Activated CD4-positive, CD25-positive, alpha-beta regulatory T cell (primary cell): ENCODE measurements around the gene UGGT1.

Experiments used
- DNase-seq, 4 experiments: peaks; one replicate each; lab custom pipeline; 2025; lab: John Stamatoyannopoulos, UW

The UGGT1 gene

DNA sequence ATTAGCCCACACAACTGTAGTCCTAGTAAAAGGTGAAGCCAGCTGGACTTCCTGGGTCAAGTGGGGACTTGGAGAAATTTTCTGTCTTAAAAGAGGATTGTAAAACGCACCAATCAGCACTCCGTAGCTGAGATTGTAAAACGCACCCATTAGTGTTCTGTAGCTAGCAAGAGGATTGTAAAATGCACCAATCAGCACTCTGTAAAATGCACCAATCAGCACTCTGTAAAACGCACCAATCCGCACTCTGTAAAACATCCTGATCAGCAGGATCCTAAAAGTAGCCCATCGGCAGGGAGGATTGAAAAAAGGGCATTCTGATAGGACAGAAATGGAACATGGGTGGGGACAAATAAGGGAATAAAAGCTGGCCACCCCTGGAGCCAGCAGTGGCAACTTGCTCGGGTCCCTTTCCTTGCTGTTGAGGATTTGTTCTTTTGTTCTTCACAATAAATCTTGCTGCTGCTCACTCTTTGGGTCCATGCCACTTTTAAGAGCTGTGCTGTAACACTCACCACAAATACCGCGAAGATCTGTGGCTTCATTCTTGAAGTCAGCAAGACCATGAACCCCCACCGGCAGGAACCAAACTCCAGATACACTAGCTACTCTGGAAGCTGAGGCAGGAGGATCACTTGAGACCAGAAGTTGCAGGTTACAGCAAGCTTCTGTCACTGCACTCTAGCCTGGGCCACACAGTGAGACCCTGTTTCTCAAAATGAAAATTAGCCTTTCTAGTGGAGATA is 125.1 kb downstream of the UGGT1 start:
- DNase-seq = no peak

GRCh38 chr2:128217671-128218070 is 126.7 kb downstream of the UGGT1 start:
- DNase-seq = no peak

DNA sequence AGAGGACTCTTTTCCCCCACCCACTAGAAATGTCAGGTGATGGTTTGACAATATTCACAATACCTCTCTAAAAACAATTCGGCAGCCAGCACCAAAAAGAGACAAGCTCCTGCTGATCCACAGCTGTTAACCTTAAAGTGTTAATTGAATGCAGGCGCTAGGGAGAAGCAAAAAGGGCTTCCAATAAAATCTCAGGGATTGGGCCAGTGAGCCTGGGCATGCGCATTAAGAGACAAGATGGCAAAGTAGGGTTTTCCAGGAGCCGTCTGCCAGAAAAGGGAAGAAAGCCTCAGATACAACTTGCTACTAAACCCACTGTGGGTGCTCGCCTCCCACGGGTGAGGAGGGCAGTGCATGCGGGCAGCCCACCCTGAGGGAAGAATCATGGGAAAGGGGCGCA is 128.9 kb downstream of the UGGT1 start:
- no peak for DNase-seq

GRCh38 chr2:128227862-128228261 is 136.9 kb downstream of the UGGT1 start:
- DNase-seq = no peak

DNA sequence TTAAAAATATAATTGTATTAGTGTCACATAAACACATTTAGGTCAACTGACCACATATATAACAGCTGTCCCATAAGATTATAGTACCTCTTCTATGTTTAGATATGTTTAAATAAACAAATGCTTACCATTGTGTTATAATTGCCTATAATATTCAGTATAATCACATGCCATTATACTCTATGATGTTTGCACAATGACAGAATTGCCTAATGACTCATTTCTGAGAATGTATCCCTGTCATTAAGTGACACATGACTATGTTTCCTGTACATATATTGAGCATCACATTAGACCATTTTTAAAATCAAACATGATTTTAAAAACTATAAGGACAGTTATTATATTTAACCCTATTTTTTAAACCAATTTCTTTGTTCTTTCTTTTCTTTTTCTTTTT is 137.9 kb downstream of the UGGT1 start:
- no peak for DNase-seq

DNA sequence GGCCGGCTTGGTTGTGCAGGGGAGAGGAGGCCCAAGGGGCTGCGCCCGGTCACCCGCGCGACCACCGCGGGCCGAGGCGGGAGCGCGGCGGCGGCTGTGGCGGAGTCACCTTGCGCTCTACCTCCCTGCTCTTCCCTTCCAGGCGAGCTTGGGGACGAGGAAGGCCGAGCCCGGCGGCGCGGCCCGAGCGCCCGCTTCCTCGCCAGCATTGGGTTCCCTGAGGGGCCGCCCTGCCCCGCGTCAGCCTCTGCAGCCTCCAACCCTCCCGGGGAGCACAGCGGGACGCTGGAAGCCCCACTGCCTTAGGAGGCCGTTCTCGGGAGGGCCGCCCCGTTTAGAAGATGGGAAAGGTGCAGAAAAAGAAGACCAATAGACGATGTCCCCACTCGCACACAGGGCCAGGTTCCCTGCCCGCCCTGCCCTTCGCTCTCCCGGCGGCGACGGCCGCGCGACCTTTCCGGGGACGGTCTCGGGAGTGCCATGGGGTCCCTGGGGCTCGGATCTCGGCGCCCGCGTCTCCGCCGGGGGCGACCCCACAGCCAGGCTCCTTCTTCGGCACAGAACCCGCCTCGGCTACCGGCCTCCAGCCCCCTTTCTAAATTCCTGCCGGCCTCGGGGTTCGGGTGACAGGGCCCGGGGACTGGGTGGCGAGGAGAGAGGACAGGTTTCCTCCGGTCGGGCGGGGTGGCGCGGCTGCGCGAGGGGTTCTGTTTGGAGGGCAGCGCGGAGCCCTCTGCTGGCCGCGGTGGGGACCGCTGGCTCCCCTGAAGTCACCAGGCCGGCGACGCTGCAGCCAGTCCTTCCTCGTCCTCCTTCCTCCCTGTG is 142.2 kb downstream of the UGGT1 start:
- DNase-seq = peak; percentile 72 to 81 (median 74)

DNA sequence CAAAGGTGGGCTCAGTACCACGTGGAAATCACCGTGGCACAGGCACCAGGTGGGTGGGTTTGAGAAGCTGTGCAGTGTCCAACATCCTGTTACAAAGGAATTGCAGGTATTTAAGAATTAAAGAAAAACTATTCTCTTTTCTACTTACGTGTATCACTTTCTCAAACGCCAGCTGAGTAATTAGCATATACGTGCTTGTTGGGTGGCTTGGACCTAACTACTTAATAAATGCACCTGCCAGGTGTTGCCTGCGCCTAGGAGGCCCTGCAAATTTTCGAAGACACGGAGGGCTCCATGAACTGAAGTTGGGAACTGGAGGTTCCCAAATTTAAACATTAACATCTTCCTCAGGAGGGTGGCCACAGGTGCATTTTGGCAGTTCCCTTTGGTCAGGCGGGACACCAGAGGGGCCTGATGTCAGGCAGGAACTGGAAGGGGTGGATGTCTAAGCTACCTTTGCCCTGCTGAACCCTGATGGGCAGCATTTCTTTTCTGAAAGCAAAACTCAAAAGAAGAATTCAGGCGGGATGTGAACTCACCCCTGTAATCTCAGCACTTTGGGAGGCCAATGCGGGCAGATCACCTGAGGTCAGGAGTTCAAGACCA is 142.9 kb downstream of the UGGT1 start:
- no peak for DNase-seq

DNA sequence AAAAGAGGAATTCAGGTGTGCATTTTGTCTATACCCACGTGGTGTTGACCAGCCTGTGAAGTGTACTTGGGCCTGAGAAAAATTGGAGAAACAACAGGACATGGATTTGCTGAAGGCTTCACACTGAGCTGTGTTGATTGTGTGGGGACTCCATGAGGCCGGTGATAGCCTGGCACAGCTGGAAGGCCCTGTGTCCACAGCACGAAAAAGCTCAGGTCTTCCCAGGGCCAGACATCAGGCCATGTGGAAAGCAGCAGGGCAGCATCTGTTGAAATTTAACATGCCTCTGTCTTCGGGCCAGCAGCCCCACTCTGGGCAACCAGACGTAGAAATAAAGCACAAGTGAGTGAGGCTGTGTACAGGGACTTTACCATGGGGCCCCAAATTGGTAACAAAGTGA is 143.6 kb downstream of the UGGT1 start:
- DNase-seq = no peak

DNA sequence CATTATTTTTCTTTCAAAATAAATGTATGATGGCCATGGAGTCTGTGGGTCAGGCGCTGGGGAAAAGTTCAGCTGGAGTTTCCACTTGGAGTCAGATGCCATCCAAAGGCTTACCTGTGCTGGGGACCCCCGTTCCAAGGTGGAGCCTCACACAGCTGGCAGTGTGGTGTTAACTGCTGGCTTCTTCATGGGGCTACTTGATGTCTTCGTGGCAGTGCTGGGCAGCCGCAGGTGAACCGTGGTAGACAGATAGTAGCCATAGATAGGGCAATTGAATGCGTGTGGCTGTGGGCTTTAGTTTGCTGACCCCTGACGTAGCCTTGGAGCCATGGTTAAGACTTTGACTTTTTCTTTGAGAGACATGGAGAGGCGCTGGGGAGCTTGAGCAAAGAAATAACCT is 144.6 kb downstream of the UGGT1 start:
- no peak for DNase-seq

DNA sequence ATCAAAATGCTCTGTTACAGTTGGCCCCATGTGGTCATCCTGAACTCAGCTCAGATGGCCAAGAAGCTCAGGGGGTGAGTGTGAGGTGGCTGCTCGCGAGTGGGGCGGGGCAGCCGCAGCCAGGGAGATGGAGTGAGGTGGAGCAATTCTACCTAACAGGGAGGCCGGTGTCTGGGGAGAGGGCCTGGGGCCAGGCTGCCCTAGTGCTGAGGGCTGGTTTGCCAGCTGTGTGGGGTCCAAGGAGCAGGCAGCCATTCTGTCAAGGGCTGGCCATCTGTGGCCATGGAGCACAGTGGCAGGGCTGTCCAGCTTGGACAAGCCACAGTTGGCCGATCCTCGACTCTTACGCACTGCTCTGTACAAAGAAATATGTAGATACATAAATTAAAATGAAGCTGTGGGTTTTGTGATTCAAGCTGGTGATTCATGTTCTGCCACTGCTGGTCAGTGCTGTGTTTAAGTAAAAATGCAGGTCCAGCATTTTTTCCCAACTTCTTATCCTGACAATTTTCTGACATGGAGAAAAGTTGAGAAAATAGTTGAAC is 145.6 kb downstream of the UGGT1 start:
- DNase-seq = no peak

GRCh38 chr2:128237081-128237534 is 146.1 kb downstream of the UGGT1 start:
- DNase-seq = no peak

DNA sequence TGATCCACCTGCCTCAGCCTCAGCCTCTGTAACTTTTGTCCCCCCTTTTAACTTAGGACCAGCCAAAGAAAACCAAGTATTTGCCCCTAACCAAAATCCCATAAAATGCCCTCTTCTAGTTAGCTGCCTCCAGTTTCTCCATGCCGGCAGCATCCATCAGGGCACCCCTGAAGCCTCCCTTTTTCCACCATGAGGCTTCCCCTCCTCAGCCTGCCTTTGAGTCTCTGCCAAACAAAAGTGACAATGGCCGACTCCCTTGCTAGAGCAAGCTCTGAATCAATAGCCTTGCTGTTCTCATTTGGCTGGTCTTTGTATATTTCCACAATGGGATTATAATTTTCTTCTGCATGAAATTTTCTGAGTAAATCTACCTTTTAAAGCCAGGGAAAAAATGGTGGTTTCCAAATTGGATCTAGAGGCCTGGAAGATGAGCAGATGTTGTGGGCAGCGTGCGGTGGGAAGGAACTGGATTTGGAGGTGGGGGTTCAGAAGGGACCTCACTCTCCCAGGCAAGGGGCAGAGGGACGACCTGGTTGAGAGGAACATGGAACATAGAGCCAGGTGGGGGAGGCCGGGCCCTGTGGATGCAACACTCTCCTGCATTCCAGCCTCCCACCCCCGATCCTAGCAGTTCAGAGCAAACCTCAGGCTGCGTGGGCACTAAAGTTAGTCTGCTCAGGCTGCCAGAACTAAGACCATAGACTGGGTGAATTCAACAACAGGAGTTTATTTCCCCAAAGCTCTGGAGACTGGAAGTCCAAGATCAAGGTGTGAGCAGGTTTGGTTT is 147.1 kb downstream of the UGGT1 start:
- no peak for DNase-seq

GRCh38 chr2:128241896-128242295 is 150.9 kb downstream of the UGGT1 start:
- no peak for DNase-seq
